IMR-90 (cell line): Measurements from ENCODE around the gene OR51B2. TPM values are rescaled to one million over a fixed set of nuclear protein-coding genes. Genes with fewer than 3 reads are reported as not detected.
A peak's percentile ranks its signal among the peaks of the same experiment; 100 is the strongest.

ENCODE experiments used
- ATAC-seq: fragments of 200-7000 bp; cut with Tn5 transposase; 2 replicates; pipeline ENCODE4 v1.9.1; 2020; ENCODE audit warnings: low read depth, mild to moderate bottlenecking, moderate library complexity
- BruUV-seq: library from RNA; stranded (reverse); fragments of 400-500 nt; replicated peaks from 2 replicates; lab custom pipeline; 2021; lab: Mats Ljungman, UMichigan
- CTCF ChIA-PET: fragments of 300-600 bp; formaldehyde crosslinking; extraction: SDS; loops from one replicate; lab custom pipeline; 2021; ENCODE audit warnings: antibody characterized with exemption; lab: Yijun Ruan, JAX
- POLR2A ChIA-PET: fragments of 300-600 bp; sonication (Branson Sonifier 250); formaldehyde crosslinking; loops from one replicate; lab custom pipeline; 2022; ENCODE audit warnings: antibody characterized with exemption; ENCODE audit not compliant: unreplicated experiment; lab: Charles Lee
- DNase-seq: peaks from one replicate; pipeline ENCODE4 v3.0.0; 2013
- H2AFZ ChIP-seq: replicated peaks from 2 replicates; pipeline ENCODE3; 2013; ENCODE audit warnings: low read length, mild to moderate bottlenecking; ENCODE audit not compliant: poor library complexity
- H2AK5ac ChIP-seq: 2 replicates; pipeline ENCODE4 v1.6.1; 2013; ENCODE audit warnings: low read depth, low read length, inconsistent platforms
- H2AK9ac ChIP-seq: replicated peaks from 2 replicates; pipeline ENCODE3; 2013; ENCODE audit warnings: mild to moderate bottlenecking, low read depth, low read length, moderate library complexity; ENCODE audit not compliant: poor library complexity
- H2BK120ac ChIP-seq: 2 replicates; pipeline ENCODE4 v1.6.1; 2013; ENCODE audit warnings: low read depth, low read length, inconsistent platforms
- H2BK15ac ChIP-seq: 3 replicates; pipeline ENCODE4 v1.6.1; 2013; ENCODE audit warnings: low read depth, low read length, inconsistent platforms
- H2BK20ac ChIP-seq: 2 replicates; pipeline ENCODE4 v1.6.1; 2013; ENCODE audit warnings: low read depth, mild to moderate bottlenecking, inconsistent platforms, low read length, moderate library complexity
- H2BK5ac ChIP-seq: 2 replicates; pipeline ENCODE4 v1.6.1; 2013; ENCODE audit warnings: mild to moderate bottlenecking, low read depth, low read length, inconsistent platforms; ENCODE audit not compliant: poor library complexity, severe bottlenecking
- H3K14ac ChIP-seq: replicated peaks from 2 replicates; pipeline ENCODE4 v1.6.1; 2013; ENCODE audit warnings: low read depth, low read length, inconsistent platforms
- H3K18ac ChIP-seq: 2 replicates; pipeline ENCODE4 v1.6.1; 2013; ENCODE audit warnings: low read depth, low read length, control low read depth
- H3K23ac ChIP-seq: 2 replicates; pipeline ENCODE4 v1.6.1; 2013; ENCODE audit warnings: low read depth, low read length, inconsistent platforms
- H3K27ac ChIP-seq: 2 replicates; pipeline ENCODE4 v1.5.1; 2013; ENCODE audit warnings: mild to moderate bottlenecking, control low read depth, low read length; ENCODE audit not compliant: insufficient read depth
- H3K27me3 ChIP-seq: 2 replicates; pipeline ENCODE4 v1.6.1; 2013; ENCODE audit warnings: low read length; ENCODE audit not compliant: control insufficient read depth, insufficient read depth
- H3K36me3 ChIP-seq: 2 replicates; pipeline ENCODE4 v1.6.1; 2013; ENCODE audit warnings: low read length, mixed read lengths; ENCODE audit not compliant: control insufficient read depth, insufficient read depth
- H3K4ac ChIP-seq: 2 replicates; pipeline ENCODE4 v1.6.1; 2013; ENCODE audit warnings: low read depth, low read length, inconsistent platforms
- H3K4me1 ChIP-seq: 2 replicates; pipeline ENCODE4 v1.6.1; 2013; ENCODE audit warnings: low read length, mixed read lengths; ENCODE audit not compliant: control insufficient read depth, insufficient read depth
- H3K4me2 ChIP-seq: 2 replicates; pipeline ENCODE4 v1.6.1; 2013; ENCODE audit warnings: low read depth, mild to moderate bottlenecking, control low read depth, low read length, moderate library complexity
- H3K4me3 ChIP-seq: 2 replicates; pipeline ENCODE4 v1.5.1; 2013; ENCODE audit warnings: low read depth, mild to moderate bottlenecking, control low read depth, low read length, moderate library complexity; ENCODE audit not compliant: insufficient read depth
- H3K56ac ChIP-seq: 2 replicates; pipeline ENCODE4 v1.6.1; 2013; ENCODE audit warnings: low read length, inconsistent platforms; ENCODE audit not compliant: insufficient read depth; ENCODE audit errors: extremely low read depth
- H3K79me1 ChIP-seq, 2 experiments: 2 replicates each; pipeline ENCODE4 v1.6.1; 2013; ENCODE audit warnings: low read length in 2 of 2, inconsistent platforms in 1 of 2, low read depth in 1 of 2
- H3K9ac ChIP-seq: 2 replicates; pipeline ENCODE4 v1.6.1; 2013; ENCODE audit warnings: low read depth, low read length, control low read depth
- H3K9me1 ChIP-seq: 2 replicates; pipeline ENCODE4 v1.6.1; 2013; ENCODE audit warnings: low read length, inconsistent platforms; ENCODE audit not compliant: insufficient read depth
- H3K9me3 ChIP-seq: 2 replicates; pipeline ENCODE4 v1.6.1; 2013; ENCODE audit warnings: low read length; ENCODE audit not compliant: control insufficient read depth, insufficient read depth
- H4K20me1 ChIP-seq: 2 replicates; pipeline ENCODE4 v1.6.1; 2013; ENCODE audit warnings: low read length, inconsistent platforms; ENCODE audit not compliant: insufficient read depth
- H4K5ac ChIP-seq: 2 replicates; pipeline ENCODE4 v1.6.1; 2013; ENCODE audit warnings: mild to moderate bottlenecking, low read depth, low read length, control low read depth
- H4K8ac ChIP-seq, 2 experiments: 2 replicates each; pipeline ENCODE4 v1.6.1; 2013; ENCODE audit warnings: low read depth in 2 of 2, low read length in 2 of 2, control low read depth in 1 of 2, inconsistent platforms in 1 of 2
- H4K91ac ChIP-seq: 2 replicates; pipeline ENCODE4 v1.6.1; 2013; ENCODE audit warnings: low read depth, low read length, inconsistent platforms; ENCODE audit not compliant: insufficient read depth
- CHD1 ChIP-seq: IDR thresholded peaks from 2 replicates; pipeline ENCODE4 v1.6.1; 2012; ENCODE audit warnings: low read depth, low read length, improper control_type of control experiment
- MAFK ChIP-seq: IDR thresholded peaks from 2 replicates; pipeline ENCODE4 v1.6.1; 2012; ENCODE audit warnings: low read depth, low read length, improper control_type of control experiment
- MXI1 ChIP-seq: IDR thresholded peaks from 2 replicates; pipeline ENCODE4 v1.6.1; 2012; ENCODE audit warnings: low read depth, mild to moderate bottlenecking, low read length, moderate library complexity, borderline replicate concordance
- NFE2L2 ChIP-seq: fragments of 150-350 bp; IDR thresholded peaks from 2 replicates; pipeline ENCODE4 v1.6.1; 2016; ENCODE audit warnings: low read depth, mild to moderate bottlenecking, low read length
- RFX5 ChIP-seq: IDR thresholded peaks from 2 replicates; pipeline ENCODE4 v1.8.0; 2012; ENCODE audit warnings: low read depth, mild to moderate bottlenecking, low read length, moderate library complexity
- WGBS, 2 experiments: methylation state at CpG; one replicate each; pipeline versions ENCODE4 v1.1.5 to v1.1.7; 2013; ENCODE audit warnings: missing lambda C conversion rate in 2 of 2; ENCODE audit not compliant: insufficient read length in 1 of 2; ENCODE audit errors: extremely low coverage in 2 of 2; 5-methylcytosine and 5-hydroxymethylcytosine counted together
- dilution Hi-C: fragments of 300-500 bp; cut with HindIII; formaldehyde crosslinking; loops from one replicate; pipeline ENCODE4 v1.14.3; 2018; ENCODE audit warnings: low sequenced_read_pairs; ENCODE audit not compliant: unreplicated experiment
- in situ Hi-C: fragments of 300-500 bp; cut with MboI; formaldehyde crosslinking; loops from 3 replicates; pipeline ENCODE4 v1.14.3; 2019; ENCODE audit warnings: low sequenced_read_pairs, inconsistent platforms, mixed read lengths
- intact Hi-C: fragments of 100-400 bp; cut with micrococcal nuclease; formaldehyde crosslinking; loops from 2 replicates; pipeline ENCODE4 v1.10.0; 2022
- polyA plus RNA-seq, 3 experiments: library from polyadenylated mRNA; depleted of rRNA; stranded (reverse); fragments of >200 nt; gene quantifications; 2 replicates each; pipeline ENCODE4 v1.2.3, GENCODE V29; 2012; ENCODE audit warnings: low replicate concordance in 1 of 3
- total RNA-seq: library from RNA; depleted of rRNA; stranded (reverse); fragments of >200 nt; gene quantifications from 2 replicates; pipeline ENCODE4 v1.2.3, GENCODE V29; 2012

Gene OR51B2
- total and polyA plus RNA-seq, 2 of the 4 experiments (the other 2 are of a cell fraction): not detected

GRCh38 chr11:5283882-5284281, 40.2 kb downstream of the OR51B2 start:
- Histone ChIP-seq H2BK20ac (peak overlapping the region; percentile 87), H2BK5ac (no peak overlapping the region), H3K27me3 (no peaks in the 10 kb centered on the region), H3K9ac (no peak overlapping the region), H3K36me3 (no peaks in the 10 kb centered on the region), H4K8ac (peak overlapping the region in 1 of 2 experiments; percentile 53; a peak in 2 of 4 replicates), H3K4ac (peak overlapping the region; percentile 1; the same call in 1 of the 2 replicates), H3K9me1 (peaks cover 7% of the 10 kb centered on the region; the same call in 1 of the 2 replicates), H3K4me1 (peaks cover 20% of the 10 kb centered on the region), H3K79me1 (no peaks in the 10 kb centered on the region), H3K4me3 (no peak overlapping the region), H4K91ac (peak overlapping the region; percentile 88), H2BK120ac (peak overlapping the region; percentile 91), H3K18ac (peak overlapping the region; percentile 58; the same call in 1 of the 2 replicates), H3K9me3 (no peaks in the 10 kb centered on the region), H3K23ac (no peak overlapping the region), H3K14ac (peak overlapping the region; percentile 71; the same call in 1 of the 2 replicates), H2AFZ (no peak overlapping the region), H2AK9ac (no peak overlapping the region), H4K20me1 (no peaks in the 10 kb centered on the region), H3K4me2 (no peak overlapping the region), H3K27ac (no peak overlapping the region), H2AK5ac (no peak overlapping the region), H2BK15ac (peak overlapping the region; percentile 80; the same call in 2 of the 3 replicates), H4K5ac (no peak overlapping the region; the same call in 1 of the 2 replicates), H3K56ac (no peak overlapping the region)
- no CpG with 5 or more reads among the region's 1 CpG for WGBS, 2 experiments
- dilution Hi-C loops (no loop called here), intact Hi-C loops (no loop called here), in situ Hi-C loops (loop anchor here (10.0 kb wide), 1 partner anchor 81 kb away; no protein-coding TSS in a partner anchor)
- ChIA-PET CTCF (no interaction called here), POLR2A (no interaction called here)
- no peak for DNase-seq
- ATAC-seq: no peak
- BruUV-seq: no TSS peak
- TF ChIP-seq CHD1: no peak
- TF ChIP-seq RFX5: no peak
- TF ChIP-seq MXI1: no peak
- TF ChIP-seq NFE2L2: no peak
- TF ChIP-seq MAFK: no peak
